ENCODE results near the gene FAM209B.
"Not testable (repeated sequence)": the region's sequence is repeated elsewhere in the genome, so short reads cannot be mapped to it uniquely, and the experiment has no call there.

Gene FAM209B

DNA sequence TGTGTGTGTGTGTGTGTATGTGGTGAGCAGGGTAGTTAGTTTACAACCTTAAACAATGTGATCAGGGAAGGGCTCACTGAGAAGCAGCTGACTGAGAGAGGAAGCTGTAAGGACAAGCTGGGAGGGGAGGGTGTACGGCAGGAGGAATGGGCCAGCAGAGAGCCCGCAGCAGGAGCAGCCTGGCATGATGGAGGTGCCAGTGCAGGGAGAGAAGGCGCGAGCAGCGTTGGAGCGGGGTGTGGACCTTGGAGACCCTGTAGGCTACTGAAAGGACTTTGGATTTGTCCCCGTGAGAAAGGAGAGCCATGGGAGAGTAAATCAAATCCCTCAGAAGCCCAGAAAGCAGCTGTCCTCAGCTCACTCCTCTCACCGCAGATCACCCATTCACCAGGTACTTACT, 18.5 kb downstream of the FAM209B start:
- no peak overlapping the region for H3K4me3 ChIP-seq (ENCODE audit: low read length)
- H3K36me3 ChIP-seq (ENCODE audit: insufficient read depth, low read depth, low read length) = no peaks in the 10 kb centered on the region
- no peaks in the 10 kb centered on the region for H3K27me3 ChIP-seq (ENCODE audit: insufficient read depth, low read length)
- H3K27ac ChIP-seq (ENCODE audit: low read length) = no peak overlapping the region
- H3K9me3 ChIP-seq (ENCODE audit: insufficient read depth, low read depth, low read length) = no peaks in the 10 kb centered on the region
- H3K4me1 ChIP-seq (ENCODE audit: insufficient read depth, low read length) = no peaks in the 10 kb centered on the region
- H3K9ac ChIP-seq (ENCODE audit: low read depth, low read length) = no peak overlapping the region

DNA sequence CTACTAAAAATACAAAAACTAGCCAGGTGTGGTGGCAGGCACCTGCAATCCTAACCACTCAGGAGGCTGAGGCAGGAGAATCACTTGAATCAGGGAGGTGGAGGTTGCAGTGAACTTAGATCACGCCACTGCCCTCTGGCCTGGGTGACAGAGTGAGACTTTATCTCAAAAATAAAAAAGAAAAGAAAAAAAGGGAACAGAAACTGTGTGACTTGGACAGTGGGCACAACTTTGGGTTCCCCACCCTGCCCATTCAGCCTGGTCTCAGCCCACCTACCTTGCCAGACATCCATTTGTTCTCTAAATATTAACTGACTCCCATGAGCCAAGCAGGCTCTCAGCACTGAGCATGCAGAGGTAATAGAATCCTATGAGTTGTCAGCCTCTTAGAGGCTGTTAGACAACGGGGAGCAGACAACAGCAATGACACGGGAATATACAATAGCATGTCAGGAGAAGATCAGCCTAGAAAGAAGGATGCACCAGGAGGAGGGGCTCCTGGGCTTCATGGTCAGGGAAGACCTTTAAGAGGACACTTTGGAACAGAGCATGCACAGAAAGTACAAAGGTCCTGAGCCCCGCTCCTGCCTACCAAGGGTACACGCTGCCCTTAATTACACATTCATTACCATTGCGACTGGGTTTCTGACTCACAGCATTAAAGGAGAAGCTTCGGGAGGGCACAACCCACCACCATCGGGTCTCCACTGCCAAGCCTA, 20.0 kb downstream of the FAM209B start:
- Histone ChIP-seq H3K36me3 (ENCODE audit: insufficient read depth, low read depth, low read length) (no peaks in the 10 kb centered on the region), H3K9me3 (ENCODE audit: insufficient read depth, low read depth, low read length) (no peaks in the 10 kb centered on the region), H3K27ac (ENCODE audit: low read length) (no peak overlapping the region), H3K4me1 (ENCODE audit: insufficient read depth, low read length) (no peaks in the 10 kb centered on the region), H3K4me3 (ENCODE audit: low read length) (no peak overlapping the region), H3K9ac (ENCODE audit: low read depth, low read length) (no peak overlapping the region), H3K27me3 (ENCODE audit: insufficient read depth, low read length) (no peaks in the 10 kb centered on the region)

DNA sequence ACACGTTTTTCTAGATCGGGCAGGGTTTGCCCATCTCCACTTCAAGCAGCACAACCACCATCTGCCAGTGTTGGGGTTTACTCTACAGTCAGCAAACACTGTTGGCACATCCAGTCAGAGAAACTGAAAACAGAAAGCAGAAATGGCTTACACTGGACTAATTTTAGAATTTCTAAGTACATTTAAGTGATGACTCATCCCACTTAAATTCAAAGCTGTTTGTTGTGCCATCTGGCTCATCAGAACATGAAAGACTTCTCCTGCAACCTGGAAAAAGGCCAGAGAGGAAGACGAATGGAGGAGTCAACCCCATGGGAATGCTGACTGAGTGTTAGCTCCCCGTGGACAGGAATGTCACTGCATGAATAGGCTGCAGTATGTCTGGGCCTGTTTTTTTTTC, 21.8 kb downstream of the FAM209B start:
- no peak overlapping the region for H3K4me3 ChIP-seq (ENCODE audit: low read length)
- no peaks in the 10 kb centered on the region for H3K27me3 ChIP-seq (ENCODE audit: insufficient read depth, low read length)
- H3K36me3 ChIP-seq (ENCODE audit: insufficient read depth, low read depth, low read length) = no peaks in the 10 kb centered on the region
- no peak overlapping the region for H3K9ac ChIP-seq (ENCODE audit: low read depth, low read length)
- no peaks in the 10 kb centered on the region for H3K4me1 ChIP-seq (ENCODE audit: insufficient read depth, low read length)
- no peak overlapping the region for H3K27ac ChIP-seq (ENCODE audit: low read length)
- no peaks in the 10 kb centered on the region for H3K9me3 ChIP-seq (ENCODE audit: insufficient read depth, low read depth, low read length)

DNA sequence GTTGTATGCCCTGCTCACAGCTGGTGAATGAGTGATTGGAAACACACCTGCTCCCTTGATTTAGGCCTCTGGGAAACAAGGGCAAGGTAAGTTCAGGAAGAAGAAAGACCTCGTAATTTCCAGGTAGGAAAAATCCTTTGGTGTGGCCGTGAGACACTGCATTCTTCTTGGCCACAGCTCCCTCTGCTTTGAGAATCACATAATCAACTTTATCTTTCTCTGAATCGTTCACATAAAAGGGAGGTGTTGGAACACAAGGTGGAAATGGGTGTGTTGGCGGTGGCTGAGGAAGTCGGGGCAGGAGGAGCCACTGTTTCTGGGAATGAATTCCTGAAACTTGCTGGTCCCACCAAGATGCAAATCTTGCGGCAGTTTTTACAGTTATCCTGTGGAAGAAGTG, 25.9 kb downstream of the FAM209B start:
- no peaks in the 10 kb centered on the region for H3K9me3 ChIP-seq (ENCODE audit: insufficient read depth, low read depth, low read length)
- H3K27me3 ChIP-seq (ENCODE audit: insufficient read depth, low read length) = no peaks in the 10 kb centered on the region
- H3K27ac ChIP-seq (ENCODE audit: low read length) = no peak overlapping the region
- H3K9ac ChIP-seq (ENCODE audit: low read depth, low read length) = no peak overlapping the region
- H3K4me3 ChIP-seq (ENCODE audit: low read length) = no peak overlapping the region
- H3K4me1 ChIP-seq (ENCODE audit: insufficient read depth, low read length) = no peaks in the 10 kb centered on the region
- H3K36me3 ChIP-seq (ENCODE audit: insufficient read depth, low read depth, low read length) = no peaks in the 10 kb centered on the region

DNA sequence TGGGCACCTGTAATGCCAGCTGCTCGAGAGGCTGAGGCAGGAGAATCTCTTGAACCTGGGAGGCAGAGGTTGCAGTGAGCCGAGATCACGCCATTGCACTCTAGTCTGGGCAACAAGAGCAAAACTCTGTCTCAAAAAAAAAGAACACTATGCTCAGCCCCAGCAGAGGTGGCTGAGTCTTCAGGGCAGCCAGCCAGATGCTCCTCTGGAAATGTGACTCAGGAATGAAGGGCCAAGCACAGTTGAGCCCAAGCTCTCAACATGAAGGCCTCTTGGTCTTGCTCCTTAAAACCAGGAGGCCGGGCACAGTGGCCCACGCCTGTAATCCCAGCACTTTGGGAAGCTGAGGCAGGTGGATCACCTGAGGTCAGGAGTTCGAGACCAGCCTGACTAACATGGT, 31.5 kb downstream of the FAM209B start:
- H3K9me3 ChIP-seq (ENCODE audit: insufficient read depth, low read depth, low read length); H3K4me3 ChIP-seq (ENCODE audit: low read length); H3K27me3 ChIP-seq (ENCODE audit: insufficient read depth, low read length); H3K4me1 ChIP-seq (ENCODE audit: insufficient read depth, low read length); H3K27ac ChIP-seq (ENCODE audit: low read length); H3K36me3 ChIP-seq (ENCODE audit: insufficient read depth, low read depth, low read length); H3K9ac ChIP-seq (ENCODE audit: low read depth, low read length): not testable (repeated sequence)

DNA sequence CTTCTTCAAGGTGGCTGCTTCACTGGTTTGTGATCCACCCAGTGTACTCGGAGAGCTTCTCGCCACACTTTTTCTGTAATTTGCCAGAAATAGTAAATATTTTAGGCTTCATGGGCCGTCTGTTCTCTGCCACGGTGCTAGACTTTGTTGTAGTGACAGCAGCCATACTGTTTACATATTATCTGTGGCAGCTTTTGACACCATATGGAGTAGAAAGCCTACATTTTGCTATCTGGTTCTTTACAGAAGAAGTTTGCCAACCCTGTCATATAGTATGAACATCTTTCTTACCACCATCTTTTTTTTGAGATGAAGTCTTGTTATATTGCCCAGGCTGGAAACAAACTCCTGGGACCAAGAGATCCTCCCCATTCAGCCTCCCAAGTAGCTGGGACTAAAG, 32.5 kb downstream of the FAM209B start:
- H3K36me3 ChIP-seq (ENCODE audit: insufficient read depth, low read depth, low read length) = no peaks in the 10 kb centered on the region

DNA sequence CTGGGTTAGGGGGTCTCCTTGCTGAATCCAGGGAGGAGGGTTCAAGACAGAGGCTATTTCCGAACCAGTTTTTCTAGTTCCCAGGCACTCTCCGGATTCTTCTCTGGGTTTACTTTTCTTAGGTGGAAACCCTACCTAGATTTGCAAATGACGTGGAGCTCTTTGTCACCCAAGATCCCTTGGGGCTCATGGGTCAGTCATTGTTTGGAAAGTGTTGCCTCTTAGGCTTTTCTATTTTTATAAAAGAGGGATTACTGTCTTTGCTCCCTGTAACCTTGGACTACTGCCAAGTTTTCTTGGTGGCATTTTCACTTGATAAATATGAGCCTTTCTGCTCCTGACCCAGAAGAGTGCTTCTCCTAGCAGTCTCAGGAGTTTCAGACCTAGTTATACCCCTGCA, 33.6 kb downstream of the FAM209B start:
- H3K9ac ChIP-seq (ENCODE audit: low read depth, low read length) = no peak overlapping the region
- H3K27me3 ChIP-seq (ENCODE audit: insufficient read depth, low read length) = no peaks in the 10 kb centered on the region
- no peaks in the 10 kb centered on the region for H3K36me3 ChIP-seq (ENCODE audit: insufficient read depth, low read depth, low read length)
- H3K9me3 ChIP-seq (ENCODE audit: insufficient read depth, low read depth, low read length) = no peaks in the 10 kb centered on the region; the same call in 1 of the 2 replicates
- H3K4me1 ChIP-seq (ENCODE audit: insufficient read depth, low read length) = peaks cover 8% of the 10 kb centered on the region; the same call in 1 of the 2 replicates
- no peak overlapping the region; the same call in 1 of the 2 replicates for H3K4me3 ChIP-seq (ENCODE audit: low read length)
- no peak overlapping the region for H3K27ac ChIP-seq (ENCODE audit: low read length)

More for the DNA sequence above, 32.5 kb downstream of the FAM209B start:
- H3K4me3 ChIP-seq (ENCODE audit: low read length) = no peak overlapping the region
- no peaks in the 10 kb centered on the region for H3K9me3 ChIP-seq (ENCODE audit: insufficient read depth, low read depth, low read length)
- no peak overlapping the region for H3K9ac ChIP-seq (ENCODE audit: low read depth, low read length)
- no peaks in the 10 kb centered on the region for H3K27me3 ChIP-seq (ENCODE audit: insufficient read depth, low read length)
- peaks cover 8% of the 10 kb centered on the region; the same call in 1 of the 2 replicates for H3K4me1 ChIP-seq (ENCODE audit: insufficient read depth, low read length)
- H3K27ac ChIP-seq (ENCODE audit: low read length) = no peak overlapping the region

DNA sequence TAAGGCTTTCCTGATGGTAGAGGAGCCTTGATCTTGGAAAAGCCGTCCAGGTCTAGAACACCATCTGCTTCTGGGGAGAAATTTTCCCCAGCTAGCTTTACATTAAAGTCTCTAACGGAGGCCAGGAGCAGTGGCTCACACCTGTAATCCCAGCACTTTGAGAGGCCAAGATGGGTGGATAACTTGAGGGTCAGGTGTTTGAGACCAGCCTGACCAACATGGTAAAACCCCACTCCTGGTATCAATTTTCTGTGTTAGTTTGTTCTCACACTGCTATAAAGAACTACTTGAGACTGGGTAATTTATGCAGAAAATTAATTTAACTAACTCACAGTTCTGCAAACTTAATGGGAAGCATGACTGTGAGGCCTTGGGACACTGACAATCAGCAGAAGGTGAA, 37.8 kb downstream of the FAM209B start:
- no peak overlapping the region for H3K9ac ChIP-seq (ENCODE audit: low read depth, low read length)
- H3K27me3 ChIP-seq (ENCODE audit: insufficient read depth, low read length) = no peaks in the 10 kb centered on the region
- no peaks in the 10 kb centered on the region; the same call in 1 of the 2 replicates for H3K9me3 ChIP-seq (ENCODE audit: insufficient read depth, low read depth, low read length)
- no peak overlapping the region for H3K4me3 ChIP-seq (ENCODE audit: low read length)
- no peaks in the 10 kb centered on the region for H3K36me3 ChIP-seq (ENCODE audit: insufficient read depth, low read depth, low read length)
- no peak overlapping the region for H3K27ac ChIP-seq (ENCODE audit: low read length)
- H3K4me1 ChIP-seq (ENCODE audit: insufficient read depth, low read length) = peaks cover 8% of the 10 kb centered on the region; the same call in 1 of the 2 replicates

DNA sequence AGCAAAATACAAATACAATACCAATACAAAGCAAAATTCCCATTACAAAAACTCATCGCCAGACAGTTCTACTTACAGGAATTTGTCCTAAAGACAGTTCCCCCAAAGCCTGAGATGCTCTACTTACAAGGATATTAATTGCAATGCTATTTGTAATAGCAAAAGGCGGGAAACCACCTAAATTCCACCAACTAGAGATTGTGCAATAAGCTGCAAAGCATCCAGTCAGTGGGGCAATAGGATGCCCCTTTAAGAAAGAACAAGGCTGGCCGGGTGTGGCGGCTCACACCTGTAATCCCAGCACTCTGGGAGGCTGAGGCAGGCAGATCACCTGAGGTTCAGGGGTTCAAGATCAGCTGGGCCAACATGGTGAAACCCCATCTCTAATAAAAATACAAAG, 39.1 kb downstream of the FAM209B start:
- no peaks in the 10 kb centered on the region for H3K36me3 ChIP-seq (ENCODE audit: insufficient read depth, low read depth, low read length)
- no peak overlapping the region for H3K4me3 ChIP-seq (ENCODE audit: low read length)
- H3K27me3 ChIP-seq (ENCODE audit: insufficient read depth, low read length) = no peaks in the 10 kb centered on the region
- H3K9ac ChIP-seq (ENCODE audit: low read depth, low read length) = no peak overlapping the region
- H3K4me1 ChIP-seq (ENCODE audit: insufficient read depth, low read length) = no peaks in the 10 kb centered on the region
- no peak overlapping the region for H3K27ac ChIP-seq (ENCODE audit: low read length)
- H3K9me3 ChIP-seq (ENCODE audit: insufficient read depth, low read depth, low read length) = no peaks in the 10 kb centered on the region; the same call in 1 of the 2 replicates

DNA sequence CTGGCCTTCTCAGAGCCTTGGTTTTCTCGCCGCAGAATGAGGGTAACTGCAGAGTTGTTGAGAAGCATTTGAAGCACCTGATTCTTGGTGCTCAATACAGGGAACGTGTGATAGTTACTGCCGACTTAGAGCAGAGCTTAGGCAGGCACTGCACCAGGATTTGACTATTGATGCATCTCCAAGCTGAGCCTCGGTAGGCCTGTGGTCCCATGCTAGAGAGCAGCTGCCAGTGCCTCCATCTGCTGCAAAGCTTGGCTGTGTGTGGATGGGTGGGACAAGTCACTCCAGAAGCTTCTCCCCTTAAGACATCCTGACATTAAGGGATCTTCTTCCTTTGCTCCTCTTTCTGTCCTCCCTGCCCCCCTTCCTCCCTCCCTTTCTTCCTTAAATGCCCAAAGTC, 40.9 kb downstream of the FAM209B start:
- H3K4me1 ChIP-seq (ENCODE audit: insufficient read depth, low read length) = no peaks in the 10 kb centered on the region
- no peaks in the 10 kb centered on the region for H3K27me3 ChIP-seq (ENCODE audit: insufficient read depth, low read length)
- no peak overlapping the region for H3K9ac ChIP-seq (ENCODE audit: low read depth, low read length)
- H3K36me3 ChIP-seq (ENCODE audit: insufficient read depth, low read depth, low read length) = no peaks in the 10 kb centered on the region
- no peak overlapping the region for H3K4me3 ChIP-seq (ENCODE audit: low read length)
- no peaks in the 10 kb centered on the region; the same call in 1 of the 2 replicates for H3K9me3 ChIP-seq (ENCODE audit: insufficient read depth, low read depth, low read length)
- H3K27ac ChIP-seq (ENCODE audit: low read length) = no peak overlapping the region

DNA sequence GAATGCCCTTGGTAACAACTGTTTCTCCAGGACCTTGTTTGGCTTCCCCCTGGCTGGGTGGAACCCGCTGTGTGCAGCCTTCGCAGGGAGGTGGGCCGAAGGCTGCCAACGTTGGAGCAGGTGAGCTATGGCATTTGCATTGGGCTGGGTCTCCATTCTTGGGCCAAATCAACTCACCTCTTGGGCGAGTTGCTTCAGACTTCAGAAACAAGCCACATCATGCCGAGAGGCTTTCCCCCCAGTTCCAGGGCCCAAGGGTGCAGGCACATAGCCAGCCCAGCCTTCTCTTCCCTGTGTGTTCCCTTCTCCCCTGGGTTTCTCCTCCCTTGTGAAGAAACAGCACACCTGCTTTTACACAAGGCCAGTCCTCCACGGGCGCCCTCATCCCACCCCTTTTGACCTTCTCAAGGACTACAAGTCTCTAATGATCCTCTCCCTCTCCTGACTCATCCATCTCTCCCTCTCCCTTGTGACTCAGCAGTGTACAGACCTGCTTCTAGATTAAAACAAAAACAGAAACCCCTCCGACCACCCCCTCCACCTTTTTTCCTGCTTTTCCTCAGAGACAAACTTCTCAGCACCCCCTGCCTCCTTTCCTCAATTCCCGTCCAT, 41.6 kb downstream of the FAM209B start:
- Histone ChIP-seq H3K27ac (ENCODE audit: low read length) (no peak overlapping the region), H3K4me3 (ENCODE audit: low read length) (no peak overlapping the region), H3K9me3 (ENCODE audit: insufficient read depth, low read depth, low read length) (no peaks in the 10 kb centered on the region; the same call in 1 of the 2 replicates), H3K9ac (ENCODE audit: low read depth, low read length) (no peak overlapping the region), H3K4me1 (ENCODE audit: insufficient read depth, low read length) (no peaks in the 10 kb centered on the region), H3K36me3 (ENCODE audit: insufficient read depth, low read depth, low read length) (no peaks in the 10 kb centered on the region), H3K27me3 (ENCODE audit: insufficient read depth, low read length) (no peaks in the 10 kb centered on the region)

DNA sequence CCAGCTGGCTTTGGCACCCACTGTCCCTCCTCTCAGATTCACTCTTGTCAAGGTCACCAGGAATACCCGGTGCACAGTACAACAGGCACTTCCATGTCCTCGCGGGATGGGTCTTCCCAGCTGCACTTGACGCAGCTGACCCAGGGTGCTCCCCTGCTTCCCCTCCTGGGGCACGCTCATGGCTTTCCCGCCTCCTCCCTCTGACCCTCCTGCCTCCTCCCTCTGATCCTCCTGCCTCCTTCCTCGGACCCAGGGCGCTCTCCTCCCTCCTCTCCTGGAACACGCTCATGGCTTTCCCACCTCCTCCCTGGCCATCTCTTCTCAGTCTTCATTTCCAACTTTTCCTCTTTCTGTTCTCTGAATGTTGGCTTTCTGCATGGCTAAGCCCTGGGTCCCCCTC, 42.1 kb downstream of the FAM209B start:
- Histone ChIP-seq H3K9me3 (ENCODE audit: insufficient read depth, low read depth, low read length) (no peaks in the 10 kb centered on the region; the same call in 1 of the 2 replicates), H3K36me3 (ENCODE audit: insufficient read depth, low read depth, low read length) (no peaks in the 10 kb centered on the region), H3K27ac (ENCODE audit: low read length) (no peak overlapping the region), H3K4me3 (ENCODE audit: low read length) (no peak overlapping the region), H3K4me1 (ENCODE audit: insufficient read depth, low read length) (no peaks in the 10 kb centered on the region), H3K27me3 (ENCODE audit: insufficient read depth, low read length) (no peaks in the 10 kb centered on the region), H3K9ac (ENCODE audit: low read depth, low read length) (no peak overlapping the region)
